ENCODE data around the gene HOXD3. TPM values are rescaled to one million over a fixed set of nuclear protein-coding genes. Genes with fewer than 3 reads are reported as not detected.

The HOXD3 gene
- total RNA-seq, 1 experiment from 2014 or later, result not detected

GRCh38 chr2:176187200-176187898 lies 30.2 kb downstream of the HOXD3 start (continued):
- TF ChIP-seq AR (CRISPR knock-in tag; IDR thresholded peaks at IDR 0.05), result no peak
- no peak for TF ChIP-seq MAX (CRISPR knock-in tag; IDR thresholded peaks at IDR 0.05)
- no peak for TF ChIP-seq USF2 (CRISPR knock-in tag; IDR thresholded peaks at IDR 0.05)
- no peak for TF ChIP-seq GABPB1 (CRISPR knock-in tag; IDR thresholded peaks at IDR 0.05)
- no peak for TF ChIP-seq TCF7 (CRISPR knock-in tag; IDR thresholded peaks at IDR 0.05; ENCODE audit: low read depth)
- no peak for TF ChIP-seq HMGXB4 (CRISPR knock-in tag; IDR thresholded peaks at IDR 0.05)
- TF ChIP-seq SOX15 (CRISPR knock-in tag; IDR thresholded peaks at IDR 0.05), result no peak
- TF ChIP-seq ELF4 (CRISPR knock-in tag; IDR thresholded peaks at IDR 0.05; ENCODE audit: low read depth), result no peak

- H3K4me3 Mint-ChIP-seq, result peak within 1 kb of the TSS; percentile 72
- no peaks in the 10 kb centered on the region for H3K36me3 Mint-ChIP-seq
- POLR2A ChIA-PET, result no interaction called here
- H3K9me3 Mint-ChIP-seq, result no peaks in the 10 kb centered on the region
- ATAC-seq (peak; percentile 83), DNase-seq (ENCODE audit: low spot score) (peak; percentile 70)
- H3K27ac Mint-ChIP-seq, result no peak within 1 kb of the TSS
- peaks cover 45% of the 10 kb centered on the region for H3K4me1 Mint-ChIP-seq
- H3K27me3 Mint-ChIP-seq (ENCODE audit: low read depth), result peaks cover 98% of the 10 kb centered on the region
- CTCF ChIA-PET, result interaction anchor here (0.5 to 2.0 kb wide), 7 partner anchors 8 to 366 kb away, joined by 3 to 14 read pairs (median 3); partner anchors contain the start of gene HOXD10
- no peak for TF ChIP-seq ZNF121 (CRISPR knock-in tag; IDR thresholded peaks at IDR 0.05)
- no peak for TF ChIP-seq ZNF671 (CRISPR knock-in tag; IDR thresholded peaks at IDR 0.05)
- no peak for TF ChIP-seq NR3C1 (CRISPR knock-in tag; conservative IDR thresholded peaks at IDR 0.05; ENCODE audit: low read depth)
- no peak for TF ChIP-seq PRRX2 (CRISPR knock-in tag; IDR thresholded peaks at IDR 0.05)
- peak; percentile 16; the same call in 1 of the 2 replicates for TF ChIP-seq FOXP1 (CRISPR knock-in tag; IDR thresholded peaks at IDR 0.05; ENCODE audit: borderline replicate concordance)
- TF ChIP-seq ZNF423 (CRISPR knock-in tag; IDR thresholded peaks at IDR 0.05), result no peak
- no peak for TF ChIP-seq IRF2 (CRISPR knock-in tag; IDR thresholded peaks at IDR 0.05; ENCODE audit: borderline replicate concordance, low read depth)
- no peak for TF ChIP-seq JAZF1 (CRISPR knock-in tag; IDR thresholded peaks at IDR 0.05)
- TF ChIP-seq NR2C2 (CRISPR knock-in tag; IDR thresholded peaks at IDR 0.05), result no peak
- no peak for TF ChIP-seq ZNF425 (CRISPR knock-in tag; conservative IDR thresholded peaks at IDR 0.05)
- TF ChIP-seq GABPB1 (CRISPR knock-in tag; IDR thresholded peaks at IDR 0.05), result no peak
- TF ChIP-seq CTCF (IDR thresholded peaks at IDR 0.05), result no peak
- no peak for TF ChIP-seq ERG (CRISPR knock-in tag; IDR thresholded peaks at IDR 0.05)
- no peak for TF ChIP-seq ZSCAN18 (CRISPR knock-in tag; IDR thresholded peaks at IDR 0.05)
These were observed 31.0 kb downstream of the HOXD3 start, which contains the start of gene HOXD1 for GRCh38 chr2:176187899-176188773. Gene HOXD1, plus strand, starts transcription at chr2:176188668. Its CDS starts 134 bp downstream, at chr2:176188802.

Data from WTC11 (cell line).